Measurements from ENCODE around the gene OTOP2.
"Not testable (repeated sequence)": the region's sequence is repeated elsewhere in the genome, so short reads cannot be mapped to it uniquely, and the experiment has no call there.

OTOP2 gene

GRCh38 chr17:74892013-74892841 is 31.8 kb upstream of the OTOP2 start:
- H3K4me3 ChIP-seq (ENCODE audit: low read length) = no peak overlapping the region
- TF ChIP-seq ZNF274 (IDR thresholded peaks at IDR 0.05; ENCODE audit: low read depth, low read length) = no peak

DNA sequence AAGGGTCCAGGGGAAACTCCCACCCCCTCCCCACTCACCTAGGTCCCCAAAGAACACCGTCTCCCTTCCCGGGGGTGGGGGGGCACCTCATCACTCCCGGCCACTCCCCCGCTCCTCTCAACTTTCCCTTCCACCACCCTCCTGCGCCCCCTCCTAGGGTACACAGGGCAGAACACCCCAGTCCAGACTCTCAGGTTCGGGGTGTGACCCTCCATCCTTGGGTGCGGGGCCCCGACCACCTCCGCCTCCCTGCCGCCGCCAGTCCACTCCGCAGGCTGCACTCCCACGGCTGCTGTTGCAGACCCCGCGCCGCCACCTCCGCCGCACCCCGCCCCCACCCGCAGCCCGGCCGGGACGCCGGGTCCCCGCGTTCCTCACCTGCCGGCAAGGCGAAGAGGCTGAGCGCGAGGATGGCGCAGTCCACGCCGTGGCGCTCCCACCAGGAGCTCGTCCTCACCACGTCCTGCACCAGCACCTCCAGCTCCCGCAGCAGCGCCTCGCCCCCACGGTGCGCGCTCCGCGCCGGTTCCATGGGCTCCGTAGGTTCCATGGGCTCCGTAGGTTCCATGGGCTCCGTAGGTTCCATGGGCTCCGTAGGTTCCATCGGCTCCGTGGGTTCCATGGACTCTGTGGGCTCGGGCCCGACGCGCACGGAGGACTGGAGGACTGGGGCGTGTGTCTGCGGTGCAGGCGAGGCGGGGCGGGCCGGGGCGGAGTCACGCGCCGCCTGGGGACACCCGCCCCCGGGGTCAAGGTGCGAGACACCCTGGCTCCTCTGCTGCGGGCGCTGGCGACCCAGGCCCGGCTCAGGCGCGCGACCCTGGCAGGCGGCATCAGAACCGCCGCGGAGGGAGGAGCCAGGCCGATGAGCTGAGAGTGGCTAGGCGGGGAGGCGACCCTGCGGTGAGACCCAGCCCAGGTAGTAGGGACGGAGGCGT is 30.8 kb upstream of the OTOP2 start, which contains the start of gene FADS6:
Gene FADS6, minus strand, starts transcription at position 660 of the 938 bp plus-strand sequence. Its CDS starts 38 bp downstream, at position 622.
- TF ChIP-seq ZNF274 (IDR thresholded peaks at IDR 0.05; ENCODE audit: low read depth, low read length) = no peak

DNA sequence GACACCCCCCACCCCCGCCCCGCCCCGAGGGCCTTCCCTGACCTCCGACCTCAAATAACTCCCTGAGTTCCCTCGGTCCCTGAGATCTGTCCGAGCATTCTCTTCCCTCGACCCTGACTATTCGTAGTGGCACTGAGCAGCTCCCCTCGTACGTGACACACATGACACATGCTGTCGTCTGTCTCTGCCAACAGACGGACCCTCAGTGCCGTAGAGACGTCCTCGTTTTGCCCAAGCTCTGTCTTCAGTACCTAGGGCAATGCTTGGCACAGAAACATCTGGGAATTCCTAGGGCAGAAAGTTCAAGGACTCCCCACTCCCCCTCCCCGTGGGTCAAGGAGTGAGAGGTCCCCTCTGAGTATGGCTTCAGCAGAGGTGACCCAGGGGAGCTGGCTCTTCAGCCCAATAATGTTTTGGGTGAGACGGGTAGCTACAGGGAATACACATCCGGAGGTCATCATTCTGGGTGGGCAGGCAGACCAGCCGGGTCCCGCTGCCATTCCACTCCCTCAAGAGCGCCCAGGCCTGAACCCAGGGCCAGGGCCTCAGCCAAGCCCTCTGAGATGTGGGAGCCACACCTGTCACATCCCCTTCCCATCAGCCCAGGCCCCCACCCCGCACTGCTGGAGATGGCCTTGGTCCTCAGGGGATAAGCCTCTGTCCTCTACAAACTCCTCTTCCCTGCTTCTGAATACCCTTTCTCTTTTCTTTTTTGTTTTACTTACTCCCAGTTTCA is 30.0 kb upstream of the OTOP2 start:
- no peak overlapping the region for H3K4me3 ChIP-seq (ENCODE audit: low read length)
- TF ChIP-seq ZNF274 (IDR thresholded peaks at IDR 0.05; ENCODE audit: low read depth, low read length) = no peak

More for the DNA sequence above, 30.8 kb upstream of the OTOP2 start, which contains the start of gene FADS6:
- no peak within 1 kb of the TSS for H3K4me3 ChIP-seq (ENCODE audit: low read length)

GRCh38 chr17:74898376-74898946 is 25.6 kb upstream of the OTOP2 start:
- TF ChIP-seq ZNF274 (IDR thresholded peaks at IDR 0.05; ENCODE audit: low read depth, low read length) = no peak
- H3K4me3 ChIP-seq (ENCODE audit: low read length) = no peak overlapping the region

GRCh38 chr17:74900208-74900607 is 23.9 kb upstream of the OTOP2 start:
- TF ChIP-seq ZNF274 (IDR thresholded peaks at IDR 0.05; ENCODE audit: low read depth, low read length) = no peak
- no peak overlapping the region for H3K4me3 ChIP-seq (ENCODE audit: low read length)

DNA sequence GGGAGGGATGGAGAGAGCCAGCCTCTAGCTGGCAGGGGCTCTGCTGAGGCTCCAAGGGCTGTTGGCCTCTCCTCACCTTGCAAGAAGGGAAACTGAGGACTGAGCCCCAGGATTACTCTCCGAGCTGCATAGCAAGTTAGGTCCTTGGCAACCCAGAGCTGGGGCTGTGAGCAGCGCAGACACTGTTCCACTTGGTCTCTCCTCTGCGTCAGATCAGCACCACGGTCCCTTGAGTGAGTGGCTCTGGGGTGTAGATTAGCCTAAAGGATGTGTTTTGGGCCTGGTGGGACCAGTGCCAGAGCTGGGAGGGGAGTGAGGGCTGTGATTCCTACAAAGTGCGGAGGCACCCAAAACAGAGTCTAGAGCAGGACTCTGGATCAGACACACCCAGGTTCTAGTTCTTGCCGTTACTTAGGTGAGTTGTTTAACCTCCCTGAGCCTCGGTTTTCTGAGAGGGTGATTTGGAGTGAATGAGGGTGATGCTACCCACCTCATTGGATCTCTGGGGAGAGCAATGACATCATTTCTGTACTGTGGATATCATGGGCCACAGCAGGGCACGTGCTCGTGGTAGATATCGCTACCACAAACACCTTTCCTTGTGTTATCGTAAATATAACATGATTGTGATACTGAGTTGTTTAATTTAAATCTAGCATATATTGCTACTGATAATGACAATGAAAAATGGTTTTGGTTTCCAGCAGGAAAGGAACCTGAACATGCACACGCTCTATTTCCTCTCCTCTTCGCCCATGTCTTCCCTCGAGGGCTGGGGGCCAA is 22.5 kb upstream of the OTOP2 start:
- TF ChIP-seq ZNF274 (IDR thresholded peaks at IDR 0.05; ENCODE audit: low read depth, low read length) = no peak

DNA sequence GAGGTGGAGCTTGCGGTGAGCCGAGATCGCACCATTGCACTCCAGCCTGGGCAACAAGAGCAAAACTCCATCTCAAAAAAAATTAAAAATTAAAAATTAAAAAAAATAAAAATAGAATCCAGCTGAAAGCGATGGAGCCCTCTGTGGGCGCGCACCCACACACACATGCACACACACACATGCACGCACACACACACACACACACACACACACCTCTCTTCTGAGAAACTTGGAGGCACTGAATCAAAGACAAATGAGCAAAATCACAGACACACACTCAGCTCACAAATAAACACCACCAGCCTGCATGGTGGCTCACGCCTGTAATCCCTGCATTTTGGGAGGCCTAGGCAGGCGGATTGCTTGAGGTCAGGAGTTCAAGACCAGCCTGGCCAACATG is 21.0 kb upstream of the OTOP2 start:
- TF ChIP-seq ZNF274 (IDR thresholded peaks at IDR 0.05; ENCODE audit: low read depth, low read length) = no peak
- H3K4me3 ChIP-seq (ENCODE audit: low read length) = no peak overlapping the region

More for the DNA sequence above, 22.5 kb upstream of the OTOP2 start:
- H3K4me3 ChIP-seq (ENCODE audit: low read length) = no peak overlapping the region

DNA sequence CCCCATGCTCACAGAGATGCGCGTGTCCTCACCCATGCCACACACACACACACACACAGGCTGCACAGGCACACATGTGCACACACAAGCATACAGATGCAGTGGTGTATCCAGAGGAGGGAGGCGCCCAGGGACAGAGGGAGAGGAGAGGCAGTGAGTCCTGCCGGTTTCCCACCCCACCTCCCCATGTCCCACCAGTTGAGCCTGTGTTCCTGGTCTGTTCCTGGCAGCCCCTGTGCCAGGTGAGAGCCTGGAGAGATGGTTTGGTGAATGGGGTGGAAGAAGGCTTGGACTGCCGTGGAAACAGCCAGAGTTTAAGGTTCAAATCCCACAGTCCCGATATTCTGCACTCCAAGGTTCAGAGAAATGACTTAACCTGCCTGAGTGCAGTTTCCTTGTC is 20.4 kb upstream of the OTOP2 start:
- TF ChIP-seq ZNF274 (IDR thresholded peaks at IDR 0.05; ENCODE audit: low read depth, low read length) = no peak
- H3K4me3 ChIP-seq (ENCODE audit: low read length) = no peak overlapping the region

GRCh38 chr17:74904687-74905409 is 19.2 kb upstream of the OTOP2 start:
- H3K4me3 ChIP-seq (ENCODE audit: low read length) = no peak overlapping the region
- no peak for TF ChIP-seq ZNF274 (IDR thresholded peaks at IDR 0.05; ENCODE audit: low read depth, low read length)

- not testable (repeated sequence) for H3K4me3 ChIP-seq (ENCODE audit: low read length)
Observed at GRCh38 chr17:74906214-74906793, 17.8 kb upstream of the OTOP2 start.

GRCh38 chr17:74907012-74907411 is 17.1 kb upstream of the OTOP2 start:
- H3K4me3 ChIP-seq (ENCODE audit: low read length) = no peak overlapping the region
- TF ChIP-seq ZNF274 (IDR thresholded peaks at IDR 0.05; ENCODE audit: low read depth, low read length) = no peak

DNA sequence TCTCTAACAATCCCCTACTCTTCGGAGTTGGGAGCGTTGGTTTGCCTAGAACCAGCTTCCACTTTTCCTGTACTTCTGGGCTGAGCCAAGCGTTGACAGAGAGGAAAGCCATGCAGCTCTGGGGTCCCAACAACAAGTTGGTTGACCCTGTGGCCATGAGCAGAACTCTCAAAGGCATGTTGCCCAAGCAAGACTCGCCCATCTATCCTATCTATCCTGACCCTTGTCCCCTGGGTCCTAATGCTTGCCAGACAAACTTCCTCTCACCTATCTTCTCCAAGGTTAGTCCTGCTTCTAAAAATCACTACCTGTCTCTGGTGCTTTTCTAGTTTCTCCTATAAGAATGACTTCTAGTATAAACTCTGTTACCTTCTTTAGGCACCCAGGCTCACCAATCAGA is 15.0 kb upstream of the OTOP2 start:
- not testable (repeated sequence) for H3K4me3 ChIP-seq (ENCODE audit: low read length)

DNA sequence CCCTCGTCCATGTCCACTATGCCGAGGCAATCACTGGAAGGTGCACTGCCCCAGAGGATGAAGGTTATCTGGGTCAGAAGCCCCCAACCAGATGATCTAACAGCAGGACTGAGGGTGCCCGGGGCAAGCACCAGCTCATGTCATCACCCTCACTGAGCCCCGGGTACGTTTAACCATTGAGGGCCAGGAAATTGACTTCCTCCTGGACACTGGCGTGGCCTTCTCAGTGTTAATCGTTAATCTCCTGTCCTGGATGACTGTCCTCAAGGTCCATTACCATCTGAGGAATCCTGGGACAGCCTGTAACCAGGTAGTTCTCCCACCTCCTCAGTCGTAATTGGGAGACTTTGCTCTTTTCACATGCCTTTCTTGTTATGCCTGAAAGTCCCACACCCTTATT is 12.7 kb upstream of the OTOP2 start:
- H3K4me3 ChIP-seq (ENCODE audit: low read length) = not testable (repeated sequence)

All from GM08714 (cell line).